LHCN-M2 (cell line): ENCODE data around the gene RABGAP1. TPM values are rescaled to one million over a fixed set of nuclear protein-coding genes. Genes with fewer than 3 reads are reported as not detected.

ENCODE experiments used
- DNase-seq: peaks from one replicate; pipeline ENCODE4 v3.0.0-alpha.2; 2012; ENCODE audit warnings: low read depth
- total RNA-seq: library from RNA; depleted of rRNA; stranded (reverse); fragments of >200 nt; gene quantifications from 2 replicates; pipeline ENCODE4 v1.2.3, GENCODE V29; 2014

RABGAP1 gene
- total RNA-seq, 1 experiment from 2014 or later, result 28.8 TPM

GRCh38 chr9:123046406-123047195, 105.8 kb downstream of the RABGAP1 start:
- no peak for DNase-seq

DNA sequence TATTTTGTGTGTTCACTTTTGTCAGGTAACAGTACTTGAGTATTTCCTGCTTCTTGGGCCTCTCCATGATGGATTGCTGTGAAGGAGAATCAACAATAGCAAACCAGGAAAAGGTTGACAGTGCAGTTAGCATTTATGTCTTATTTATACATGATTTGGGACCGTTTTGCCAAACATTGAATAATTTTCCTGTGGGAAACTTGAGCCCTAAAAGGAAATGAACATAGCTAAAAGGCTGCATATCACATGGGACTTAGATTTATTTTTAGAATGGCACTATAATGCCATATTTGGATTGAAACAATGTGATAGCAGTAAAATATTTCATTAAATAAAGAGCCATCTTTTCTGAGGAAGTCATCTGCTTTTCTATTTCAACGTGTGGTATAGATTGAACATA, 107.9 kb downstream of the RABGAP1 start:
- DNase-seq, result peak; percentile 28

DNA sequence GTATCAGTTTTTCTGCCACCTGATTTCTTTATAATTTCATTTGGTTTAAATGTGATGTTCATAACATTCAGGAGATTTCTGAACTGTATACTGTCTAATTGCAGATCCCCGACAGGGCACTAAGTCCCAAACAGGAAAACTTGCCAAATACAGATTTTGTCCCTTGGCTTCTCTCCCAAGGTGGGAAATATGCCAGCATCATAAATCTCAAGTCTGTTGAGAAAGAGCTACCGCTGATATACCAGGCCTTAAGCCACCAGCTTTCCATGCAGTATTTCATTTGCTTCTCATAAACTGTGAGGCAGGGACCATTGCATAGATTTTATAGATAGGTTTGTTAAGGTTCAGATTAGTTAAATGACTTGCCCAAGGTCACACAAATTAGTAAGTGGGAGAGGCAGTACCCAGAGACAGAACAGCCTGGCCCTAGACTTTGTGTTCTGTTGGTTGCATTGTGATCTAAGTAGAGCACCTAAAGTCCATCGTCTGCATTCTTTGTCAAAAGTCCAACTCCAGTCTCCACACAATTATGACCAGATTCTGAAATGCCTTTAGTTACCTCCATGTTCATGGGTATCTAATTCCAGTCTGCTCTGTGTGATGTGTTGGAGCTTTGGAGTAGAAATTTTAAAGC, 108.9 kb downstream of the RABGAP1 start:
- DNase-seq, result peak; percentile 40

DNA sequence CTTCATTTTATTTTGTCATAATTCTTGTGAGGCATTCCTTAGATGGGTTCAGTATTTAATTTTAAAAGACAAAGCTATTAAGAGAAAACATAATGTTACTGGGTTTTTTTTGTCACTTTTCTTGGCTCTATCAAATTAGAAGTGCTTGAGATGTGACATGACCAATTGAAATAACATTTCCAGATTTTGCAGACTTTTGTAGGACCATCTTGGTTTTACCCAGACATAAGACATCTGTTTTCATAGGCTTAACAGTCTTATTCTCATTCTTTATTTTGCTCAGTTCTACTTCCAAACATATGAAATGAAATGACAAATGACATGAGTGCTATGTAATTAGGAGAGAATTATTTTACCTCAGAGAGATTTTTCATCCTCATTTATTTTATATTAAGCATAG, 112.2 kb downstream of the RABGAP1 start:
- no peak for DNase-seq

GRCh38 chr9:123053711-123054110, 112.9 kb downstream of the RABGAP1 start:
- DNase-seq, result no peak

- peak; percentile 66 for DNase-seq
Observed at GRCh38 chr9:123058834-123059233, 118.0 kb downstream of the RABGAP1 start.

DNA sequence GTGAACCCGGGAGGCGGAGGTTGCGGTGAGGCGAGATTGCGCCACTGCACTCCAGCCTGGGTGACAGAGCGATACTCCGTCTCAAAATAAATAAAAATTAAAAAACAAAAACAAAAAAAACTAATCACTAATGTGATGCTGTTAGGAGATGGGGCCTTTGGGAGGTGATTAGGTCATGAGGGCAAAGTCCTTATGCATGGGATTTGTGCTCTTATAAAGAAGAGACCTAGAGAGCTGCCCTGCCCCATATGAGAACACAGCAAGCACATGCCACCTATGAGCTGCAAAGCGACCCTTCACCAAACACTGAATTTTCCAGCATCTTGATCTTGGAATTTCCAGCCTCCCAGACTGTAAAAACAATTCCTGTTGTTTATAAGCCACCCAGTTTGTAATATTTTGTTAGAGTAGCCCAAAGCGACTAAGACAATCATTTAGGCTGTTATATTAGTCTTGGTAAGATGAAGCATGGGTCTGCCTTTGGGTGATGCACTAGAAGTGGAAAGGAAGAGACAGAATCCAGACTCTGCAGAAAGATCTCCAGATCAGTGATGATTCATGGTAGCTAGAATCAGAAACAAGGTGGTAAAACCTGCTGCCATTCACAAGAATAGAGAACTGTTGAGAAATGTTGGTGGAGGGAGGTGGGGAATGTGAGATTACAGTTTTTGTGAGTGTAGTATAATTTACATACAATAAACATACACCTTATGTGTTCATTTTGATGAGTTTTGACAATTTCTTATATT, 118.8 kb downstream of the RABGAP1 start:
- no peak for DNase-seq

GRCh38 chr9:123061216-123061615, 120.4 kb downstream of the RABGAP1 start:
- no peak for DNase-seq

- DNase-seq, result no peak
Observed at GRCh38 chr9:123062351-123063176, 121.7 kb downstream of the RABGAP1 start.

DNA sequence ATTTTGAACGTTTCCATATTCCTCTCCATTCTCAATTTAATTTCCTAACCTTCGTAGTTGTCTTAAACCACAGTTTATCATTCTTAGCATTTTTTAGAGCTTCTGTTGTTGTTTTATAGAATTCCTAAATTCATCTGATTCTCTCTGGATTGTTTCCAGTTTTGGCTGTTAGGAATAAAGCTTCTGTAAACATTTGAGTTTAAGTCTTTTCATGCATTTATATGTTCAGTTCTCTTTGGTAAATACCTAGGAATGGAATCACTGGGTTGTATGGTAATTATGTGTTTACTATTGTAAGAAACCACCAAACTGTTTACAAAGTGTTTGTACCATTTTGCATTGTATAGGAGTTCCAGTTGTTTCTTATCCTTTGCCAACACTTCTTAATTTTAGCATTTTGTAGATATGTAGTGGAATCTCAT, 122.4 kb downstream of the RABGAP1 start:
- peak; percentile 53 for DNase-seq

- DNase-seq, result no peak
Observed at GRCh38 chr9:123063896-123064295, 123.1 kb downstream of the RABGAP1 start.

GRCh38 chr9:123064716-123065115, 123.9 kb downstream of the RABGAP1 start:
- DNase-seq, result no peak

DNA sequence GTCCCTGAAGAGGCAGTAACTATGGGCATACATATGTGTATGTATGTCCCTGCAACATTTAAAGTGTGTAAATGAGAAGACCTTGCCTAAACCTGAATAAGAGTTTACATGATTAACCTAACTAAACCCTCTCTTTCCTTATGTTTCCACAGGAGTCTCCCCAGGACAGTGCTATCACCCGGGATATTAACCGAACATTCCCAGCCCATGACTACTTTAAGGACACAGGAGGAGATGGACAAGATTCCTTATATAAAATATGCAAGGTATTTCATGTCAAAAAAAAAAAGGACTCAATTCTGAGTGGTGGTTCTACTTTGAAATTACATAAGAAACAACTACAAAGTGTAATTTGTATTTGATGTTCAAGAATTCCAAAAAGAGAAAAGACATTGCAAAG, 124.4 kb downstream of the RABGAP1 start:
- DNase-seq, result no peak

DNA sequence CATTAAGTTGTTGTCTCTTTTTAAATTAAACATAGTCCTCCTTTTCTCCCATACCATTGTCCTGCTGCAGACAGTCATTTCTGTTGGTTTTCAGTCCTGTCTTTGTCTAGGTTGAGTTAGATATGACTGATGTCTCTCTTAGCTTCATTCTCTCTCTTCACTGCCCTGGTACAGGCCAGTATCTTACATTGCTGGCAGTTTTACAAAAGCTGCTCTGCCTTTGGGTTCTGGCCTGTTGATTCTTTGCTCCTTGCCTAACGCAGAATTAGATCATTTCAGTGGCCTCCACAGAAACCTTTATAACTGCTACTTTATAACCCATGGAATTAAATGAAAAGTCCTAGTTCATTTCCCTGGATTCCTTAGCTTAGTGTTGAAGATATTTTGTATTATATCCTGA, 126.3 kb downstream of the RABGAP1 start:
- DNase-seq, result no peak

- DNase-seq, result peak; percentile 93
Observed at GRCh38 chr9:123069010-123069481, 128.2 kb downstream of the RABGAP1 start.

GRCh38 chr9:123070198-123070597, 129.4 kb downstream of the RABGAP1 start:
- DNase-seq, result no peak

DNA sequence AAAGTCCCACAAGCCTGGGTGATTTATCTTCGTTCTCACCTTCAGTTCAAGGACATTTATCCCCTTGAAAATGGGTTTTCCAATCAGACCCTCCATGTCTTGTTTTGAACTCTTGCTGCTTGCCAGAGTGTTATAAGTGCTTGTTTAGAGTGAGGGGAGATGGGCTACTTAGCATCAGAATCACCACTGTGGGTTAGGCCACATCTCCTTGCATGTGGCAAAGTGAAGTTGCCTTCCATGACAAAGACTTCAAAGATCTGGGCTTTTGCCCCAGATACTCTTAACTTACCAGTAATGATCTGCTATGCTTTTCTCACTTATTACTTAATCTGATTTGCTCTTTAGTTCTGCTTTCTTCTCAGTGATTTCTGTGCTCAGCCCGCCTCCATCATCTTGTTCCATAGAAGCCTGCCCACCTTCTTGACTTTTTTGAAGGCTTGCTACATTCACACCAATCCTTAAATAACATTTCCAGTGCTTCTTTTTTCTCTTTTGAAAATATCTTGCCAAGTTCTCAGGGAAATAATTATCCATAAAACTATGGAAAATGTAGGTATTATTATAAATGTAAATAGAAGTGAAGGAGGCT, 131.7 kb downstream of the RABGAP1 start:
- DNase-seq, result no peak

DNA sequence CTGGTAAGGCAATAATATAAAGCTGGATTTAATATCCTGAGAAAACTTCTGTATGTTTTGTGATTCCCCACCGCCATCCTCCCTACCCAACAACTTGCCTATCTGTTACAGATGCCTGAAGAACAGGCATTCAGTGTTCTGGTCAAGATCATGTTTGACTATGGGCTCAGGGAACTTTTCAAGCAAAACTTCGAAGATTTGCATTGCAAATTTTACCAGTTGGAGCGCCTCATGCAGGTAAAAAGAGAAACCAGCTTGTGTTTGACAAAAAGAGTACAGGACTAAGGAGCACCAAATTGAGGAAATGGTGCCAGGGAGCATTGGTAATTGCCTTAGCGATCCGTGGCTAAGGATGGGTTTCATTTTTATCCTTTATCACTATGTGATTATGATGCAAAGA, 132.6 kb downstream of the RABGAP1 start:
- DNase-seq, result no peak

- DNase-seq, result peak; percentile 80
Observed at GRCh38 chr9:123073991-123074422, 133.2 kb downstream of the RABGAP1 start.

DNA sequence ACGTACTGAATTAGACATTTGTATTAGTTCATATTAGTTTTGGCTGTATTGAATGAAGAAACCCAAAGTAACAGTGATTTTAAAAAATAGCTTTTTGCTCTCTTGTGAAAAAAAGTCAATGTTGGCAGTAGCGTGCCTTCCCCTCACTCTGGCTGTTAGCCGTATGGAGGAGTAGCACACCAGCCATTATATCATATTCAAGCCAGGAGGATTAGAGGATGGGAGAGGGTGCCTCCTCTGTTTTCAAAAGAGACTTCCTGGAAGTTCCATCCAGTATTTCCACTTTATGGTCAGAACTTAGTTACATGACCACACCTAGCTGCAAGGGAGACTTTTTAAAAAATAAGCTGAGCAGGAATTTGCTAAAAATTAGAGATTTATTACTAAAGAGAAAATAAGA, 133.8 kb downstream of the RABGAP1 start:
- DNase-seq, result no peak

- DNase-seq, result no peak
Observed at GRCh38 chr9:123080444-123080843, 139.6 kb downstream of the RABGAP1 start.
